Calu3 (cell line): ENCODE measurements around the gene SMCO1. TPM values are rescaled to one million over a fixed set of nuclear protein-coding genes. Genes with fewer than 3 reads are reported as not detected.

Experiments used
- BruUV-seq: library from RNA; stranded (reverse); fragments of 400-500 nt; replicated peaks from 2 replicates; lab custom pipeline; 2021; lab: Mats Ljungman, UMichigan
- CTCF ChIA-PET: fragments of 300-600 bp; sonication (Branson Sonifier 250); formaldehyde crosslinking; loops from one replicate; lab custom pipeline; 2022; ENCODE audit warnings: antibody characterized with exemption; lab: Charles Lee
- DNase-seq: peaks from one replicate; pipeline ENCODE4 v3.0.0; 2022
- H3K27ac Mint-ChIP-seq: one replicate; pipeline ENCODE4 v1.8.0; 2022; ENCODE audit warnings: mixed read lengths; ENCODE audit not compliant: unreplicated experiment
- H3K27me3 Mint-ChIP-seq: one replicate; pipeline ENCODE4 v1.8.0; 2022; ENCODE audit warnings: mixed read lengths; ENCODE audit not compliant: unreplicated experiment
- H3K36me3 Mint-ChIP-seq: one replicate; pipeline ENCODE4 v1.8.0; 2022; ENCODE audit warnings: mild to moderate bottlenecking, moderate library complexity, mixed read lengths; ENCODE audit not compliant: insufficient read depth, unreplicated experiment
- H3K4me1 Mint-ChIP-seq: one replicate; pipeline ENCODE4 v1.8.0; 2022; ENCODE audit warnings: mild to moderate bottlenecking, low read depth, mixed read lengths; ENCODE audit not compliant: unreplicated experiment
- H3K4me3 Mint-ChIP-seq: one replicate; pipeline ENCODE4 v1.8.0; 2022; ENCODE audit warnings: mild to moderate bottlenecking, low read depth, moderate library complexity, mixed read lengths; ENCODE audit not compliant: unreplicated experiment
- H3K9me3 Mint-ChIP-seq: one replicate; pipeline ENCODE4 v1.8.0; 2022; ENCODE audit warnings: low read depth, mixed read lengths; ENCODE audit not compliant: unreplicated experiment
- intact Hi-C: fragments of 100-400 bp; cut with micrococcal nuclease; formaldehyde crosslinking; loops from one replicate; pipeline ENCODE4 v1.10.0; 2022; ENCODE audit not compliant: unreplicated experiment
- total RNA-seq: library from RNA; stranded (reverse); gene quantifications from 2 replicates; pipeline ENCODE4 v1.2.3, GENCODE V29; 2022
- TF ChIP-seq, protein P1 (sequence below): fragments of 200-600 bp; IDR thresholded peaks from one replicate; pipeline ENCODE4 v1.8.0; 2022; ENCODE audit warnings: antibody characterized with exemption; ENCODE audit not compliant: unreplicated experiment

Gene SMCO1
- total RNA-seq, 1 experiment from 2014 or later, result not detected

DNA sequence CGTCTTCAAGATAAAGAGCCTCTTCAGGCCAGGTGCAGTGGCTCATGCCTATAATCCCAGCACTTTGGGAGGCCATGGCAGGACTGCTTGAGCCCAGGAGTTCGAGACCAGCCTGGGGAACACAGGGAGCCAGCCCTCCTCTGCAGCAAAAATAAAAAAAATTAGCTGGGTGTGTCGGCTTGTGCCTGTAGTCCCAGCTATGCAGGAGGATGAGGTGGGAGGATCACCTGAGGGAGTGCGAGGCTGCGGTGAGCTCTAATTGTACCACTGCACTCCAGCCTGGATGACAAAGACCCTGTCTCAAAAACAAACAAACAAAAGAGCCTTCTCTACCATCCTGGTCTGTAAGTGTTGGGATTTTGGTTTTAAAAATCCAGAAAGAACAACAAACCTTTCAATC, 42.1 kb upstream of the SMCO1 start:
- Mint-ChIP-seq H3K4me1 (no peaks in the 10 kb centered on the region), H3K9me3 (no peaks in the 10 kb centered on the region), H3K36me3 (no peaks in the 10 kb centered on the region), H3K27ac (no peak overlapping the region), H3K27me3 (no peaks in the 10 kb centered on the region), H3K4me3 (no peak overlapping the region)
- intact Hi-C loops, result no loop called here
- CTCF ChIA-PET, result no interaction called here
- BruUV-seq, result no TSS peak
- TF ChIP-seq, protein P1, sequence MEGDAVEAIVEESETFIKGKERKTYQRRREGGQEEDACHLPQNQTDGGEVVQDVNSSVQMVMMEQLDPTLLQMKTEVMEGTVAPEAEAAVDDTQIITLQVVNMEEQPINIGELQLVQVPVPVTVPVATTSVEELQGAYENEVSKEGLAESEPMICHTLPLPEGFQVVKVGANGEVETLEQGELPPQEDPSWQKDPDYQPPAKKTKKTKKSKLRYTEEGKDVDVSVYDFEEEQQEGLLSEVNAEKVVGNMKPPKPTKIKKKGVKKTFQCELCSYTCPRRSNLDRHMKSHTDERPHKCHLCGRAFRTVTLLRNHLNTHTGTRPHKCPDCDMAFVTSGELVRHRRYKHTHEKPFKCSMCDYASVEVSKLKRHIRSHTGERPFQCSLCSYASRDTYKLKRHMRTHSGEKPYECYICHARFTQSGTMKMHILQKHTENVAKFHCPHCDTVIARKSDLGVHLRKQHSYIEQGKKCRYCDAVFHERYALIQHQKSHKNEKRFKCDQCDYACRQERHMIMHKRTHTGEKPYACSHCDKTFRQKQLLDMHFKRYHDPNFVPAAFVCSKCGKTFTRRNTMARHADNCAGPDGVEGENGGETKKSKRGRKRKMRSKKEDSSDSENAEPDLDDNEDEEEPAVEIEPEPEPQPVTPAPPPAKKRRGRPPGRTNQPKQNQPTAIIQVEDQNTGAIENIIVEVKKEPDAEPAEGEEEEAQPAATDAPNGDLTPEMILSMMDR, result no peak
- DNase-seq, result no peak

DNA sequence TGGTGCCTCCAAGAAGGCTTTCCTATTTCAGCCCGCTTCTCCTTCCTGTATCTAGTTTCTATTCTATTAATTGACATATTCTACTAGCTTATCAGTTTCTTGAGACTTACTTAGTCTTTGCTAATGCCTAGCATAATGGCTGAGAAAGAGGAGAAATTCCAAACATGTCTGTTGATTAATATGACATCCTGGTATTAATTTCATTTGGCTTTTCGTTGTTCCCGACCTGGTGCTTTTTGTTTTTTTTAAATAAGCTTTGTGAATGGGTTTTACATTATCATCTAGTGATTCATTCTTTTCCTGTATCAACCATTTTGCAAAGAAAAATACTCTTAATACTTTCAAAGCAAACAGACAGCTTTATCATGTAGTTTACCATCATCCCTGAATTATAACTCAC, 40.1 kb upstream of the SMCO1 start:
- TF ChIP-seq, protein P1, result no peak
- no peak overlapping the region for H3K4me3 Mint-ChIP-seq
- H3K9me3 Mint-ChIP-seq, result no peaks in the 10 kb centered on the region
- H3K4me1 Mint-ChIP-seq, result no peaks in the 10 kb centered on the region
- DNase-seq, result no peak
- intact Hi-C loops, result no loop called here
- H3K36me3 Mint-ChIP-seq, result no peaks in the 10 kb centered on the region
- no peaks in the 10 kb centered on the region for H3K27me3 Mint-ChIP-seq
- no peak overlapping the region for H3K27ac Mint-ChIP-seq
- no TSS peak for BruUV-seq
- CTCF ChIA-PET, result no interaction called here

DNA sequence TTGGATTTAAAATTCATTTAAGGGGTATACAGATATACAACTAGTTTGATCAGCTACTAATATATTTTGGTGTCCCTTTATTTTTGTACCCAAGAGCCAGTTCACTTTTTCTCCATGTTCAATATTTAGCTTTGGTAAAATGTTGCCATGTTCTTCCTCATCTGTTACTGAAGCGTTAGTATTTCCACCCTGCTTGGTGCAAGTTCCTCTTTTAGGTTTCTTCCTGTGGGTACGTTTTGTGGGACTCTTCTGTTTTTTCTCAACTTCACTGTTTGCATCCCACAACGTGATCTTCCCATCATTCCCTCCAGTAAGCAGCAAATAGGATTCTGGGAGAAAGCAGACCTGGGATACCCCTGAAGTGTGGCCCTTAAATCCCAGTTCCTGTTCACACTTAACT, 39.1 kb upstream of the SMCO1 start:
- TF ChIP-seq, protein P1, result no peak
- BruUV-seq, result no TSS peak
- CTCF ChIA-PET, result no interaction called here

DNA sequence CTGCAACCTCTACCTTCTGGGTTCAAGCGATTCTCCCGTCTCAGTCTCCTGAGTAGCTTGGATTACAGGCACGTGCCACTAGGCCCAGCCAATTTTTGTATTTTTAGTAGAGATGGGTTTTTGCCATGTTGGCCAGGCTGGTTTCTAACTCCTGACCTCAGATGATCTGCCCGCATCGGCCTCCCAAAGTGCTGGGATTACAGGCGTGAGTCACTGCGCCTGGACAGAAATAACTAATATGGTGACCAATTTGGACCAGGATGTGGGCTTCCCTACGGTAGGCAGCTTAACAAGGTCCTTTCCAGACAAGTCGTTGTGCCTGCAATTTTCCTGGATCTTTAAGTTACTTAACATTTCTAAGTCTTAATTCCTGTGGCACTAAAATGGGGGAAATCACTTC, 38.4 kb upstream of the SMCO1 start:
- Mint-ChIP-seq H3K4me3 (no peak overlapping the region), H3K9me3 (no peaks in the 10 kb centered on the region), H3K27me3 (no peaks in the 10 kb centered on the region), H3K36me3 (no peaks in the 10 kb centered on the region), H3K27ac (no peak overlapping the region), H3K4me1 (no peaks in the 10 kb centered on the region)
- CTCF ChIA-PET, result no interaction called here
- DNase-seq, result no peak
- intact Hi-C loops, result no loop called here
- no TSS peak for BruUV-seq
- TF ChIP-seq, protein P1, result no peak

More for the DNA sequence above, 39.1 kb upstream of the SMCO1 start:
- no peak for DNase-seq
- Mint-ChIP-seq H3K27ac (no peak overlapping the region), H3K4me1 (no peaks in the 10 kb centered on the region), H3K27me3 (no peaks in the 10 kb centered on the region), H3K9me3 (no peaks in the 10 kb centered on the region), H3K4me3 (no peak overlapping the region), H3K36me3 (no peaks in the 10 kb centered on the region)
- intact Hi-C loops, result no loop called here
